GM20000 (cell line): ENCODE data around the gene SRGAP2B.
"Not testable (repeated sequence)": the region's sequence is repeated elsewhere in the genome, so short reads cannot be mapped to it uniquely, and the experiment has no call there.

Experiments
- DNase-seq: peaks from one replicate; pipeline ENCODE4 v3.0.0; 2012; ENCODE audit warnings: low spot score

Gene SRGAP2B

DNA sequence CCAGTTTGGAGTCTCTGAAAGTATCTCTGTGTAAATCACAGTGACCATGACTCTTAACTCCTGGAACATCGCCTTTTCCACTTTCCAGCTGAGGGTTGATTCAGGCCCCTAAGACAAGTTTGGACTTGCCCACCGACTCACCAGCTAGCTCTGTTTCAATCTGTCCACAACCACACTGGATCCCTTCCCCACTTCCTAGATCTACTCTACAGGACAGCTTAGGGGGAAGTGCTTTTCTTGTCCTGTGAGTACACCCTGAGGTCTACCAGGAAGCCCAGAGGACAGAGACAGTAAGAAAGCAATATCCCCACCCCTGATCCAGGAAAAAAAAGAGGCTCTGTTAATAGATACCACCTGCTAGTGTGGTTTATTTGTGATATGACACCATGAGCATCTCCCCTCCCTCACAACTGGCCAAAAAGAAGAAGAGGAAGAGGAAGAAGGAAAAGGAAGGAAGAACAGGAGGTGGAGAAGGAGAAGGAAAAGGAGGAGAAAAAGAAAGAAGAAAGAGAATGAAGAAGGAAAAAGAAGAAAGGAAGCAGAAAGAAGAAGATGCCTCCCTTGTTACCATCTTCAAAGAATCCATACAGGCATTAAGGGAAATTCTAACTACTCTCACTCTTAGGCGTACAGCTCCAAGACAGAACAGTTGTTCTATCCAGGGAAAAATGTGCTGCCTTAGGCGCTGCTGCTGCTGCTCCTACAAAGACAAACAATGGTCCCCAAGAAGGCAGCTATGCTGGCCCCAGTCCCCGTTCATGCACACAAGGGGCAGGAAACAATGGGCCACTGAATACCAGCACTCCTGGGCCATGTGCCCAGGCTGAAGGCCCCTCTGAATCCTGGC, 96.8 kb downstream of the SRGAP2B start:
- DNase-seq, result not testable (repeated sequence)

DNA sequence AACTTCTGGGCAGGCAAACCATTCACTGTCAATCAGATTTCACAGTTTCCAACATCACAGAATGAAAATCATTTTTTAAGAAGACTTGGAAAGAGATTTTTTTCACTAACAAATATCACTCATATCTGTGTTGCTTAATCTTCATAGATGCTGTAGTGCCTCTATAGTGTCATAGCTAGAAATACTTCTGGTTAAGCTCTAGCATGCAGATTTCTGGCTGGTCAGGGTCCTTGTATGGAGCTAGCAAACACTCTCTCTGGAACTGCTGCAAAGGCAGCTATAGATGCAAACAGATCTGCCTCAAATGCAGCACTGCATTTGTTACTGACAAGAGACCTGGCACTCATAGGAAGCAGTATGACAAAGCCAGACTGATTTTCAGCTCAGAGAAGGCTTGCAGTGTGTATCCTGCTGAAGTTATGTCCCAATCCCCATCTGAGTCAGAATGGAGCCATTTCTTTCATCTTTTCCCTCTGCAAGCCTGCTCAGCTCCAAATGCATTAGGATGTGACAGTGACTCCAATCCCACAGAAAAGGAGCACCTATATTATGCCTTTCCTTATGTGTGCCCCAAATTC, 99.2 kb downstream of the SRGAP2B start:
- DNase-seq, result not testable (repeated sequence)

GRCh38 chr1:144992915-144993314, 102.2 kb downstream of the SRGAP2B start:
- not testable (repeated sequence) for DNase-seq

DNA sequence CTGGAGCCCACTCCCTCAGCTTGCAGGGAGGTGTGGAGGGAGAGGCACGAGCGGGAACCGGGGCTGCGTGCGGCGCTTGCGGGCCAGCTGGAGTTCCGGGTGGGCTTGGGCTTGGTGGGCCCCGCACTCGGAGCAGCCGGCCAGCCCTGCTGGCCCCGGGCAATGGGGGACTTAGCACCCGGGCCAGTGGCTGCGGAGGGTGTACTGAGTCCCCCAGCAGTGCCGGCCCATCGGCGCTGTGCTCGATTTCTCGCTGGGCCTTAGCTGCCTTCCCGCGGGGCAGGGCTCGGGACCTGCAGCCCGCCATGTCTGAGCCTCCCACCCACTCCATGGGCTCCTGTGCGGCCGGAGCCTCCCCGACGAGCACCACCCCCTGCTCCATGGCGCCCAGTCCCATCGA, 104.5 kb downstream of the SRGAP2B start:
- DNase-seq, result not testable (repeated sequence)

DNA sequence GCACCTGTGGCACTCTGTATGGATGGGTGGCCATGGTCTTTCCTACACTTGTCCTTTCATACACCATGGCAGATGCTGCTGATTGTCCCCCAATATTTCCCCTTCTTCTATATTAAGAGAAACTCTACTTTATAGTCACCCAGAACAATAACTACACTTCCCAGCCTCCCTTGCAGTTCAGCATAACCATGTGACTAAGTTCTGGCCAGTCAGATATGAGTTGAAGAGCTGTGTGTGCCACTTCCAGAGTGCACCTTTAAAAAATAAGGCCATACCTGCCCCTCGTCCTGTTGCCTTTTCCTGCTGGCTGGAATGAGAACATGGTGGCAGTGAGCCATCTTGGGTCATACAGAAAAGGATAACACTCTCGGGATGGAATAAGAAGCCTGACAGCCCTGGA, 108.0 kb downstream of the SRGAP2B start:
- DNase-seq, result not testable (repeated sequence)

GRCh38 chr1:144986171-144986860, 108.8 kb downstream of the SRGAP2B start:
- DNase-seq, result not testable (repeated sequence)

DNA sequence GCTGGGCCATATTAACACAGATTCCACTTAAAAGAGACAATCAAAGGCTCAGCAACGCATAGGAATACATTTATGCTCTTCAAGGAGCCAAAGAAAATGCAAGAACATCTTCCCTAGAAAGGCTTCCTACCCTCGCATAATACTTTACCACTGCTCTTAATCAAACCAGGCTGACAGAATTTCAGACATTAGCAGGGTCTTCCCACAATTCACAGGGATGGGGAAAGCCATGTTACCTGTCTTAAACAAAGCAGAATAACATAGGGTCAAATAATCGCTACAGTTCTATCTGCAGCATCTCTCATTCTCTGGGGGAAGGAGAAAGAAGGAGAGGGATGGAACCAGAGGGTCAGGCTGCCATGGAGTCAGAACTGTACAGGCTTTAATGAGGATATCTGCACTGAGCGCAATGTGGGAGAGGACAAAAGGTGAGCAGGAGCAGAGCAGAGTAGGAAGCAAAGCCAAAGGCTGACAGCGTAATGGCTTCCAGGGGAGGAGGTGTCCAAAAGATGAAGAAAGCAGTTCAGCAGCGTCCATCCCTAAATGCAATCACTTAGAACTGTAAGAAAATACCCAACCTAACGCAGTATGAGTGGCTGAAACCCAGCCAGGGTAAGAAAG, 109.5 kb downstream of the SRGAP2B start:
- not testable (repeated sequence) for DNase-seq

GRCh38 chr1:144982802-144983525, 112.2 kb downstream of the SRGAP2B start:
- DNase-seq, result not testable (repeated sequence)

- DNase-seq, result not testable (repeated sequence)
Measured at GRCh38 chr1:144981157-144981556, 114.0 kb downstream of the SRGAP2B start.

DNA sequence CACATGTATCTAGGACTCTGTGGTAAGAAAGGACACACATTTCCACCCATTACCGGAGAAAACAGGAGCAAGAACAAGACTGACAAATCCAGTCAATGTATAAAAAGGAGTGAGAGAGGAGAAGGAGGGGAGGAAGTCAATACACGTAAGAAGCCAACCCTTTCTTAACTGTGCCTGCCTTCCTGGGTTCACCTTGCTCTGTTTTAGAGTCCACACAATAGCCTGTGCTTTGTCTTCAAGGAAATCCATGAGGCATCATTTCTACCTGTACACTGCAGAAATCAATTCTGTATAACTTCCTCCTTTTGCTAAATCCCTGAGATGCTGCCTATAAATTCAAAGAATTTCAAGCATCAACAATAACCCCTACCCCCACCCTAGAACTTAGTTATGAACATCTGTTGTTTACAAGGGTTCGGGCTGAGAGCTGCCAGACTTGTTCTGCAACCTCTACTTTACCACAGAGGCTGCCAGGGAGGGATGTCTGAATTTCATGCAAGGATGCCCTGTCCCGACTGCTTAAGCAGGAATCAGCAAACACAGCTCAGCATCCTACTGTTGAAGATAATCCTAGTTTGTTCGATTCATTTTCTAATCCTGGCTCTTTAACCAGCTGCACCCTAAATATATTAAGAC, 115.0 kb downstream of the SRGAP2B start:
- not testable (repeated sequence) for DNase-seq

DNA sequence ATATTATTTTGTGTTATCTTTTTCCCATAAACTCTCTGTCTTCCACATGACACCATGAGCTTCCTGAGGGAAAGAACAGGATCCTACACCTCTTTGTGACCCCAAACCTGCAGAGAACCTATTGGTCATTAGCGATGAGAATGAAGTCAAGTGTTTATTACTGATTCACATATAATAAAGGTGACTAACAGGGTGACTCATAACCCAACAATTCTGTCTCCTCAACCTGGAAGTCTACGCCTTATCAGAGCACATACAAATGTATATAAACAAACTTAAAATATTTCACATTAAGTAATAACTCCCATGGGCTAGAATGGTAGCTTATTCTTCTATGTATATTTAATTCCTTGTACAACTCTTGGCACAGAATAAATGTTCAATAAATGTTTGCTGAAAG, 117.3 kb downstream of the SRGAP2B start:
- DNase-seq, result not testable (repeated sequence)

- not testable (repeated sequence) for DNase-seq
Measured at GRCh38 chr1:144971936-144972335, 123.2 kb downstream of the SRGAP2B start.

- DNase-seq, result not testable (repeated sequence)
Measured at GRCh38 chr1:144966488-144966887, 128.6 kb downstream of the SRGAP2B start.

DNA sequence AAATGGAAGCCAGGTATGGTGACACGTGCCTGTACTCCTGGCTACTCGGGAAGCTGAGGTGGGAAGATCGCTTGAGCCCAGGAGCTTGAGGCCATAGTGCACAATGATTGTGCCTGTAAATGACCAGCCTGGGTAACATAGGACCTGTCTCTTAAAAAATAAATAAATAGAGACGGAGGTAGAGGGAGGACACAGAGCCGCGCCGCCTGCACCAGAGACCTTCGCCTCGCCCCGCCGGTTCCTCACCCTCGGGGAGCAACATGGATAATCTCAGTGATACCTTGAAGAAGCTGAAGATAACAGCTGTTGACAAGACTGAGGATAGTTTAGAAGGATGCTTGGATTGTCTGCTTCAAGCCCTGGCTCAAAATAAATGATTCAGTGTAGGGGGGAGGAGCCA, 130.4 kb downstream of the SRGAP2B start:
- not testable (repeated sequence) for DNase-seq

GRCh38 chr1:144964186-144964585, 130.9 kb downstream of the SRGAP2B start:
- not testable (repeated sequence) for DNase-seq

DNA sequence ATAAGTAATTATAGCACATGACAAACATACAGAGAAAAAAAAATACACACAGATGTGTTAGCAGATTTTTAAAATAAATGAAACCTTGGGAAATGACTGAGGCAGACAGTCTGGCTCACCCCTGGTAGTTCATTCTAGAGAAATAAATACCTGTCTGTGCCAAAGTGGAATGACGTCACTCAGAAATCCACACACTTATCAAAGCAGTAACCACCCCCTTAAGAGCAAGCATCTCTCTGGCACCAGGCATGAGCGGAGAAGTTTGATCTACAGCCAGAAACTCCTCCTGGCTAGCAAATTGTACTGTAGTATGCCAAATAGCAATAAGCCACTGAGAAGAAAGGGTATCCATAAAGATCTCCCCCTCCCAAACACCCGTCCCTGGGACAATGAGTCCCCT, 131.6 kb downstream of the SRGAP2B start:
- DNase-seq, result not testable (repeated sequence)

DNA sequence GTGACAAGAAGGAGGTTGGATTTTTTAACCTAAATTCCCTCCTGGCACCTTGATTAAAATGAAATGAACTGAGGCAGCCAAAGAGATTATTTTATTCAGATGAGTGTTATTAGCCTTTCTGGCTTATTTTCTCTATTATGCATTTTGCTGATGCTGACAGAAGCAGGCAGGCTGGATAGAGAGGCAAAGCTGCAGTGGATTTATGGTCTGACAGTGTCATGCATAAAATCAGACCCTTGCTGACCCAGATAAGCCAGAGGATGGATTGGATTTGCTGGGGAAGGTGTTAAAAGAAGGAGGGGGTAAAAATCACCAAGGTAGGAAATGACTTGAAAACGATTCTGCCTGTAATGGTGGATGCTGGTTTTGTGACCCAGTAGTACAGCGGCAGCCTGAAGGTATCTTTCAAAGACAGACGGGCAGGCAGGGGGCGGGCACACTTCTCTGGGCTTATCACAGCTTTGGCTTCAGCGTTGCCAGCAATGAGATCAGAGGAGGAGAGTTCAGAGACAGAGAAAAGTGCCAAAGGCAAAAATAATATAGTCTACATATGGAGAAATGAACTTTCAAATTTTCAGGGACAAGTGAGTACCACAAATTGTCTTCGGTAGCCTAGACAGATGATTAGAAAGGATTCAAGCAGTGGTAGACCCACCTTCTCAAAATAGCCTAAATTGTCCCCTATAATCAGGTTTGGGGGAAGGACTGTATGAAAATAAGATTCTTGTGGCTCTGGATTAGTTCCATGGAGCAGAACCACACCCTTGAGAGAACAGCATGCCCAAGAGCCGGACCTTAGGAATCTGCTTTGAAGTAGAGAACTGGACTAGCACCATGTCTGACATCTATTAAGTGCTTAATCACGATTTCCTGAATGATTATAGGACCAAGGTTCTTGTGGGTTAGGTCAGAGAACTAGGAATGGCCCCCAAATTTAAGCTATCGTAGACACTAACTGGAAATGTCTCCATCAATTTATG, 133.2 kb downstream of the SRGAP2B start:
- not testable (repeated sequence) for DNase-seq

GRCh38 chr1:144960929-144961488, 134.1 kb downstream of the SRGAP2B start:
- not testable (repeated sequence) for DNase-seq

DNA sequence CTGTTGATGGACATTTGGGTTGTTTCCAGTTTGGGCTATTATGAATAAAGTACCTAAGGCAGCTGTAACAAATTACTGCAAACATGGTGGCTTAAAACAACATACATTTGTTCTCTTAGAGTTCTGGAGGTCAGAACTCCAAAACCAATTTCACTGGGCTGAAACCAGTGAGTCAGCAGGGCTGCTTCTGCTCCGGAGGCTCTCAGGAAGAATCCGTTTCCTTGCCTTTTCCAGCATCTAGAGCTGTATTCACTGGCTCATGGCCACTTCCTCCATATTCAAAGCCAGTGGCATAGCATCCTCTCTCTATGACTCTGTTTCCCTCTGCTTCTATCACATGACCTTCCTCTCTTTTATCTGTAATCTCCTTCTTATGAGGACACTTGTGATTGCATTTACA, 146.7 kb downstream of the SRGAP2B start:
- DNase-seq, result not testable (repeated sequence)
